Stimulated activated CD4-positive, alpha-beta T cell treated with anti-CD3 and anti-CD28 coated beads, Interleukin-15, amount 100 ng/mL, for 48 hours (primary cell): ENCODE data around the gene NPFF.

Experiments
- DNase-seq, 2 donors: peaks; one replicate each; pipeline ENCODE4 v3.0.0-alpha.2; 2020; ENCODE audit warnings: low read depth in 2 of 2

Gene NPFF

GRCh38 chr12:53514628-53515290 is 7.5 kb upstream of the NPFF start:
- DNase-seq, result no peak

- no peak for DNase-seq
These were observed 6.6 kb upstream of the NPFF start for GRCh38 chr12:53513712-53514410.

GRCh38 chr12:53510181-53510812 is 3.0 kb upstream of the NPFF start:
- no peak for DNase-seq

- peak; percentile 65 to 78 for DNase-seq
These were observed 1.4 kb upstream of the NPFF start for GRCh38 chr12:53508534-53509170.

- DNase-seq, result no peak
These were observed 260 bp upstream of the NPFF start for GRCh38 chr12:53507603-53507885.

GRCh38 chr12:53506450-53506785 is 866 bp downstream of the NPFF start:
- DNase-seq, result no peak

GRCh38 chr12:53505555-53506449 is 1.5 kb downstream of the NPFF start:
- DNase-seq, result no peak

- DNase-seq, result no peak
These were observed 2.2 kb downstream of the NPFF start for GRCh38 chr12:53505086-53505485.

- no peak for DNase-seq
These were observed 3.0 kb downstream of the NPFF start for GRCh38 chr12:53504004-53504920.

- DNase-seq, result no peak
These were observed 4.1 kb downstream of the NPFF start for GRCh38 chr12:53502983-53503728.

- no peak for DNase-seq
These were observed 5.0 kb downstream of the NPFF start for GRCh38 chr12:53502331-53502730.

- DNase-seq, result no peak
These were observed 5.6 kb downstream of the NPFF start for GRCh38 chr12:53501615-53502181.

- DNase-seq, result peak; percentile 95 to 96
These were observed 6.3 kb downstream of the NPFF start, which contains the start of gene TARBP2 for GRCh38 chr12:53500776-53501614. TARBP2 (plus strand) TSS chr12:53501283; CDS start chr12:53501409, 126 bp downstream.

GRCh38 chr12:53500142-53500775 is 7.0 kb downstream of the NPFF start:
- DNase-seq, result no peak

- peak; percentile 36 to 56 for DNase-seq
These were observed 7.8 kb downstream of the NPFF start, which contains the start of gene MAP3K12 for GRCh38 chr12:53499266-53500141. MAP3K12 (minus strand) TSS chr12:53499458; CDS start chr12:53487391, 12,067 bp downstream.

GRCh38 chr12:53498235-53498630 is 9.1 kb downstream of the NPFF start:
- no peak for DNase-seq

GRCh38 chr12:53497461-53497860 is 9.8 kb downstream of the NPFF start:
- DNase-seq, result no peak
